OCI-LY3 (cell line): ENCODE results near the gene ETV1.

ENCODE experiments used
- EZH2phosphoT487 ChIP-seq: fragments of 200-600 bp; shearing (Covaris generic); IDR thresholded peaks from 2 replicates; pipeline ENCODE4 v1.6.1; 2018; ENCODE audit warnings: antibody characterized with exemption, mixed run types, low read depth
- TF ChIP-seq, protein P1 (sequence below): fragments of 200-600, 300-600 bp; sonication (generic); IDR thresholded peaks from 2 replicates; pipeline ENCODE4 v1.5.1; 2014; ENCODE audit warnings: antibody characterized with exemption, low read length, low read depth

GRCh38 chr7:13908667-13909397 lies 80.6 kb downstream of the ETV1 start:
- TF ChIP-seq, protein P1, sequence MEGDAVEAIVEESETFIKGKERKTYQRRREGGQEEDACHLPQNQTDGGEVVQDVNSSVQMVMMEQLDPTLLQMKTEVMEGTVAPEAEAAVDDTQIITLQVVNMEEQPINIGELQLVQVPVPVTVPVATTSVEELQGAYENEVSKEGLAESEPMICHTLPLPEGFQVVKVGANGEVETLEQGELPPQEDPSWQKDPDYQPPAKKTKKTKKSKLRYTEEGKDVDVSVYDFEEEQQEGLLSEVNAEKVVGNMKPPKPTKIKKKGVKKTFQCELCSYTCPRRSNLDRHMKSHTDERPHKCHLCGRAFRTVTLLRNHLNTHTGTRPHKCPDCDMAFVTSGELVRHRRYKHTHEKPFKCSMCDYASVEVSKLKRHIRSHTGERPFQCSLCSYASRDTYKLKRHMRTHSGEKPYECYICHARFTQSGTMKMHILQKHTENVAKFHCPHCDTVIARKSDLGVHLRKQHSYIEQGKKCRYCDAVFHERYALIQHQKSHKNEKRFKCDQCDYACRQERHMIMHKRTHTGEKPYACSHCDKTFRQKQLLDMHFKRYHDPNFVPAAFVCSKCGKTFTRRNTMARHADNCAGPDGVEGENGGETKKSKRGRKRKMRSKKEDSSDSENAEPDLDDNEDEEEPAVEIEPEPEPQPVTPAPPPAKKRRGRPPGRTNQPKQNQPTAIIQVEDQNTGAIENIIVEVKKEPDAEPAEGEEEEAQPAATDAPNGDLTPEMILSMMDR: no peak
- no peak for TF ChIP-seq EZH2phosphoT487
